ENCODE measurements around the gene TRPT1.

DNA sequence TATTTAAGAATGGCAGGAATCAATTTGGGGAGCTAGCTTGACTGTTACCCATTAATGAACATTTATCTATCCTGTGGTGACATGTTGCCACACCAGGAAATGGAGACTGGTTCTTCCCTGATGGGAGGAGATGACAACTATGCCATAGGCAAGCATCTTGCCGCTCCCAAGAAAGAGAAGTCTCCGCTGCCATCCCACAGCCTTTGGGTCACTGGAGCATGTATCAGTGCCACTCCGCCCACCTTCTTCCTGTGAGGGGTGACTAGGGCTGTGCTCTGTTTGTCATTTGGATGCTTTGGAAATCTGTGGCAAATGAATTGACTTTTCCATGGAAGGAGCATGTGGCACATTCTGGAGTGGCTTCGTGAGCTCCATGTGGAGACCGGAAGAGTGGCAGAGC lies 33.6 kb downstream of the TRPT1 start:
- TF ChIP-seq BCL6 (CRISPR knock-in tag; IDR thresholded peaks at IDR 0.05), result no peak
- TF ChIP-seq, protein P1, sequence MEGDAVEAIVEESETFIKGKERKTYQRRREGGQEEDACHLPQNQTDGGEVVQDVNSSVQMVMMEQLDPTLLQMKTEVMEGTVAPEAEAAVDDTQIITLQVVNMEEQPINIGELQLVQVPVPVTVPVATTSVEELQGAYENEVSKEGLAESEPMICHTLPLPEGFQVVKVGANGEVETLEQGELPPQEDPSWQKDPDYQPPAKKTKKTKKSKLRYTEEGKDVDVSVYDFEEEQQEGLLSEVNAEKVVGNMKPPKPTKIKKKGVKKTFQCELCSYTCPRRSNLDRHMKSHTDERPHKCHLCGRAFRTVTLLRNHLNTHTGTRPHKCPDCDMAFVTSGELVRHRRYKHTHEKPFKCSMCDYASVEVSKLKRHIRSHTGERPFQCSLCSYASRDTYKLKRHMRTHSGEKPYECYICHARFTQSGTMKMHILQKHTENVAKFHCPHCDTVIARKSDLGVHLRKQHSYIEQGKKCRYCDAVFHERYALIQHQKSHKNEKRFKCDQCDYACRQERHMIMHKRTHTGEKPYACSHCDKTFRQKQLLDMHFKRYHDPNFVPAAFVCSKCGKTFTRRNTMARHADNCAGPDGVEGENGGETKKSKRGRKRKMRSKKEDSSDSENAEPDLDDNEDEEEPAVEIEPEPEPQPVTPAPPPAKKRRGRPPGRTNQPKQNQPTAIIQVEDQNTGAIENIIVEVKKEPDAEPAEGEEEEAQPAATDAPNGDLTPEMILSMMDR (IDR thresholded peaks at IDR 0.05 in 2 of 3, conservative IDR thresholded peaks at IDR 0.05 in 1 of 3; ENCODE audit: insufficient read depth in 2 of 3, low read depth in 1 of 3, low read length in 3 of 3), result no peak
- no peak for TF ChIP-seq CEBPG (CRISPR knock-in tag; IDR thresholded peaks at IDR 0.05)
- no peak for TF ChIP-seq CEBPG (tag; conservative IDR thresholded peaks at IDR 0.05 in 1 of 2, IDR thresholded peaks at IDR 0.05 in 1 of 2)
- TF ChIP-seq CAMTA2 (CRISPR knock-in tag; conservative IDR thresholded peaks at IDR 0.05), result no peak
- no peak for TF ChIP-seq YY1 (IDR thresholded peaks at IDR 0.05; ENCODE audit: borderline replicate concordance in 1 of 3, control insufficient read depth in 1 of 3, extremely low read depth in 1 of 3, insufficient read depth in 3 of 3, insufficient read length in 1 of 3, insufficient replicate concordance in 2 of 3, low read depth in 1 of 3, low read length in 2 of 3)
- no peak for TF ChIP-seq DPF2 (IDR thresholded peaks at IDR 0.05)
- no peak for TF ChIP-seq POLR2AphosphoS2 (IDR thresholded peaks at IDR 0.05; ENCODE audit: low read length)
- TF ChIP-seq, protein P2, sequence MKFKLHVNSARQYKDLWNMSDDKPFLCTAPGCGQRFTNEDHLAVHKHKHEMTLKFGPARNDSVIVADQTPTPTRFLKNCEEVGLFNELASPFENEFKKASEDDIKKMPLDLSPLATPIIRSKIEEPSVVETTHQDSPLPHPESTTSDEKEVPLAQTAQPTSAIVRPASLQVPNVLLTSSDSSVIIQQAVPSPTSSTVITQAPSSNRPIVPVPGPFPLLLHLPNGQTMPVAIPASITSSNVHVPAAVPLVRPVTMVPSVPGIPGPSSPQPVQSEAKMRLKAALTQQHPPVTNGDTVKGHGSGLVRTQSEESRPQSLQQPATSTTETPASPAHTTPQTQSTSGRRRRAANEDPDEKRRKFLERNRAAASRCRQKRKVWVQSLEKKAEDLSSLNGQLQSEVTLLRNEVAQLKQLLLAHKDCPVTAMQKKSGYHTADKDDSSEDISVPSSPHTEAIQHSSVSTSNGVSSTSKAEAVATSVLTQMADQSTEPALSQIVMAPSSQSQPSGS (CRISPR knock-in tag; IDR thresholded peaks at IDR 0.05), result no peak
- TF ChIP-seq, protein P3, sequence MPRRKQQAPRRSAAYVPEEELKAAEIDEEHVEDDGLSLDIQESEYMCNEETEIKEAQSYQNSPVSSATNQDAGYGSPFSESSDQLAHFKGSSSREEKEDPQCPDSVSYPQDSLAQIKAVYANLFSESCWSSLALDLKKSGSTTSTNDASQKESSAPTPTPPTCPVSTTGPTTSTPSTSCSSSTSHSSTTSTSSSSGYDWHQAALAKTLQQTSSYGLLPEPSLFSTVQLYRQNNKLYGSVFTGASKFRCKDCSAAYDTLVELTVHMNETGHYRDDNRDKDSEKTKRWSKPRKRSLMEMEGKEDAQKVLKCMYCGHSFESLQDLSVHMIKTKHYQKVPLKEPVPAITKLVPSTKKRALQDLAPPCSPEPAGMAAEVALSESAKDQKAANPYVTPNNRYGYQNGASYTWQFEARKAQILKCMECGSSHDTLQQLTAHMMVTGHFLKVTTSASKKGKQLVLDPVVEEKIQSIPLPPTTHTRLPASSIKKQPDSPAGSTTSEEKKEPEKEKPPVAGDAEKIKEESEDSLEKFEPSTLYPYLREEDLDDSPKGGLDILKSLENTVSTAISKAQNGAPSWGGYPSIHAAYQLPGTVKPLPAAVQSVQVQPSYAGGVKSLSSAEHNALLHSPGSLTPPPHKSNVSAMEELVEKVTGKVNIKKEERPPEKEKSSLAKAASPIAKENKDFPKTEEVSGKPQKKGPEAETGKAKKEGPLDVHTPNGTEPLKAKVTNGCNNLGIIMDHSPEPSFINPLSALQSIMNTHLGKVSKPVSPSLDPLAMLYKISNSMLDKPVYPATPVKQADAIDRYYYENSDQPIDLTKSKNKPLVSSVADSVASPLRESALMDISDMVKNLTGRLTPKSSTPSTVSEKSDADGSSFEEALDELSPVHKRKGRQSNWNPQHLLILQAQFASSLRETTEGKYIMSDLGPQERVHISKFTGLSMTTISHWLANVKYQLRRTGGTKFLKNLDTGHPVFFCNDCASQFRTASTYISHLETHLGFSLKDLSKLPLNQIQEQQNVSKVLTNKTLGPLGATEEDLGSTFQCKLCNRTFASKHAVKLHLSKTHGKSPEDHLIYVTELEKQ (CRISPR knock-in tag; IDR thresholded peaks at IDR 0.05), result no peak
- no peak for TF ChIP-seq HDAC3 (IDR thresholded peaks at IDR 0.05; ENCODE audit: borderline replicate concordance, partially characterized antibody)
- TF ChIP-seq, protein P4, sequence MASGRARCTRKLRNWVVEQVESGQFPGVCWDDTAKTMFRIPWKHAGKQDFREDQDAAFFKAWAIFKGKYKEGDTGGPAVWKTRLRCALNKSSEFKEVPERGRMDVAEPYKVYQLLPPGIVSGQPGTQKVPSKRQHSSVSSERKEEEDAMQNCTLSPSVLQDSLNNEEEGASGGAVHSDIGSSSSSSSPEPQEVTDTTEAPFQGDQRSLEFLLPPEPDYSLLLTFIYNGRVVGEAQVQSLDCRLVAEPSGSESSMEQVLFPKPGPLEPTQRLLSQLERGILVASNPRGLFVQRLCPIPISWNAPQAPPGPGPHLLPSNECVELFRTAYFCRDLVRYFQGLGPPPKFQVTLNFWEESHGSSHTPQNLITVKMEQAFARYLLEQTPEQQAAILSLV (tag; IDR thresholded peaks at IDR 0.05), result no peak
- no peak for TF ChIP-seq BACH1 (tag; IDR thresholded peaks at IDR 0.05)
- TF ChIP-seq, protein P5, sequence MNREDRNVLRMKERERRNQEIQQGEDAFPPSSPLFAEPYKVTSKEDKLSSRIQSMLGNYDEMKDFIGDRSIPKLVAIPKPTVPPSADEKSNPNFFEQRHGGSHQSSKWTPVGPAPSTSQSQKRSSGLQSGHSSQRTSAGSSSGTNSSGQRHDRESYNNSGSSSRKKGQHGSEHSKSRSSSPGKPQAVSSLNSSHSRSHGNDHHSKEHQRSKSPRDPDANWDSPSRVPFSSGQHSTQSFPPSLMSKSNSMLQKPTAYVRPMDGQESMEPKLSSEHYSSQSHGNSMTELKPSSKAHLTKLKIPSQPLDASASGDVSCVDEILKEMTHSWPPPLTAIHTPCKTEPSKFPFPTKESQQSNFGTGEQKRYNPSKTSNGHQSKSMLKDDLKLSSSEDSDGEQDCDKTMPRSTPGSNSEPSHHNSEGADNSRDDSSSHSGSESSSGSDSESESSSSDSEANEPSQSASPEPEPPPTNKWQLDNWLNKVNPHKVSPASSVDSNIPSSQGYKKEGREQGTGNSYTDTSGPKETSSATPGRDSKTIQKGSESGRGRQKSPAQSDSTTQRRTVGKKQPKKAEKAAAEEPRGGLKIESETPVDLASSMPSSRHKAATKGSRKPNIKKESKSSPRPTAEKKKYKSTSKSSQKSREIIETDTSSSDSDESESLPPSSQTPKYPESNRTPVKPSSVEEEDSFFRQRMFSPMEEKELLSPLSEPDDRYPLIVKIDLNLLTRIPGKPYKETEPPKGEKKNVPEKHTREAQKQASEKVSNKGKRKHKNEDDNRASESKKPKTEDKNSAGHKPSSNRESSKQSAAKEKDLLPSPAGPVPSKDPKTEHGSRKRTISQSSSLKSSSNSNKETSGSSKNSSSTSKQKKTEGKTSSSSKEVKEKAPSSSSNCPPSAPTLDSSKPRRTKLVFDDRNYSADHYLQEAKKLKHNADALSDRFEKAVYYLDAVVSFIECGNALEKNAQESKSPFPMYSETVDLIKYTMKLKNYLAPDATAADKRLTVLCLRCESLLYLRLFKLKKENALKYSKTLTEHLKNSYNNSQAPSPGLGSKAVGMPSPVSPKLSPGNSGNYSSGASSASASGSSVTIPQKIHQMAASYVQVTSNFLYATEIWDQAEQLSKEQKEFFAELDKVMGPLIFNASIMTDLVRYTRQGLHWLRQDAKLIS (CRISPR knock-in tag; IDR thresholded peaks at IDR 0.05), result no peak
- TF ChIP-seq, protein P6, sequence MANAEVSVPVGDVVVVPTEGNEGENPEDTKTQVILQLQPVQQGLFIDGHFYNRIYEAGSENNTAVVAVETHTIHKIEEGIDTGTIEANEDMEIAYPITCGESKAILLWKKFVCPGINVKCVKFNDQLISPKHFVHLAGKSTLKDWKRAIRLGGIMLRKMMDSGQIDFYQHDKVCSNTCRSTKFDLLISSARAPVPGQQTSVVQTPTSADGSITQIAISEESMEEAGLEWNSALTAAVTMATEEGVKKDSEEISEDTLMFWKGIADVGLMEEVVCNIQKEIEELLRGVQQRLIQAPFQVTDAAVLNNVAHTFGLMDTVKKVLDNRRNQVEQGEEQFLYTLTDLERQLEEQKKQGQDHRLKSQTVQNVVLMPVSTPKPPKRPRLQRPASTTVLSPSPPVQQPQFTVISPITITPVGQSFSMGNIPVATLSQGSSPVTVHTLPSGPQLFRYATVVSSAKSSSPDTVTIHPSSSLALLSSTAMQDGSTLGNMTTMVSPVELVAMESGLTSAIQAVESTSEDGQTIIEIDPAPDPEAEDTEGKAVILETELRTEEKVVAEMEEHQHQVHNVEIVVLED (CRISPR knock-in tag; IDR thresholded peaks at IDR 0.05), result no peak
